ENCODE measurements around the gene HERC3.

GRCh38 chr4:88674979-88675378 is 82.7 kb downstream of the HERC3 start:
- no peak for TF ChIP-seq CTCF (CRISPR knock-in tag; IDR thresholded peaks at IDR 0.05)
- no peak for TF ChIP-seq POLR2A (IDR thresholded peaks at IDR 0.05; ENCODE audit: insufficient read depth in 1 of 2, low read depth in 2 of 2, low read length in 2 of 2)
- TF ChIP-seq, protein P1, sequence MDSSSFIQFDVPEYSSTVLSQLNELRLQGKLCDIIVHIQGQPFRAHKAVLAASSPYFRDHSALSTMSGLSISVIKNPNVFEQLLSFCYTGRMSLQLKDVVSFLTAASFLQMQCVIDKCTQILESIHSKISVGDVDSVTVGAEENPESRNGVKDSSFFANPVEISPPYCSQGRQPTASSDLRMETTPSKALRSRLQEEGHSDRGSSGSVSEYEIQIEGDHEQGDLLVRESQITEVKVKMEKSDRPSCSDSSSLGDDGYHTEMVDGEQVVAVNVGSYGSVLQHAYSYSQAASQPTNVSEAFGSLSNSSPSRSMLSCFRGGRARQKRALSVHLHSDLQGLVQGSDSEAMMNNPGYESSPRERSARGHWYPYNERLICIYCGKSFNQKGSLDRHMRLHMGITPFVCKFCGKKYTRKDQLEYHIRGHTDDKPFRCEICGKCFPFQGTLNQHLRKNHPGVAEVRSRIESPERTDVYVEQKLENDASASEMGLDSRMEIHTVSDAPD (CRISPR knock-in tag; IDR thresholded peaks at IDR 0.05), result no peak
- no peak for TF ChIP-seq ZHX1 (CRISPR knock-in tag; IDR thresholded peaks at IDR 0.05; ENCODE audit: low read depth)
- no peak for TF ChIP-seq JUNB (CRISPR knock-in tag; IDR thresholded peaks at IDR 0.05; ENCODE audit: borderline replicate concordance)
